ENCODE results near the gene CATSPER4.
"Not testable (repeated sequence)": the region's sequence is repeated elsewhere in the genome, so short reads cannot be mapped to it uniquely, and the experiment has no call there.

The CATSPER4 gene

DNA sequence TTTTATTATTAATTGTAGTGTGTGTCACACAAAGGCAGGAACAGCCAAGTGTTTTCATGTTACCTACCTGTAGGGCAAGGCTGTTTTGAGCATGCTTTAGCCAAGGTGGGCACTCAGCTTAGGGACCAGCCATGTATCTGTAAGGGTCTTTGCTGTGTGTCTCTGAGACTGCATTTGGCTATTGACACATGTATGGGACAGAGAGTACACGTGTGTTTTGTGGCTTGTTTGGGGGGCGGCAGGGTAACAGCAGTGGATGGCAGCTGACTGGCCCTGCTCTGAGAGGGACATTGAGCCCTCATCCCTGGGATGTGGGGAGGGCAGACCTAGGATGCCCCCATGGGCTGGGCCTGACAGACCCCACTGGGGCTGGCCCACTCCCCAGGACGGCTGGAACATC is 6.9 kb downstream of the CATSPER4 start:
- no peak for DNase-seq

- DNase-seq, result no peak
Observed at GRCh38 chr1:26197813-26198212, 7.4 kb downstream of the CATSPER4 start.

DNA sequence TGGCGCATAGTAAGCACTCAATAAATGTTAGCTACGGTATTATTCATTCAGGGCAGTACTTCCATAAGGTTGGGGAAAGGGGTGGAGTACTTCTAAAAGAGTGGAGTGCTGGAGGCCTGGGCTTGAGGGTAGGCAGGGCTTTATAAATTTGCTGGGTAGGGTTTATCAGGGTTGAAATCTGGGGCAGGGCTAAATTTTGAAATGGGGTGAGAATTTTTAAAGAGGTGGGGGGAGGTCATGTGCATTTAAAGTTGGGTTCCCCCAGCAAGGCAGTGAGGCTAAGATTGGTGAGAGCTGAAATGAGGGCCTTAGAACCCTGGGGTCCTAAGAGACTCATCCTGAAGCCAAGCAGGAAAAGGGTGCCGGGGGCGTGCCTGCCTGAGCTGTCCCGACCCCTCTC is 10.0 kb downstream of the CATSPER4 start:
- no peak for DNase-seq

DNA sequence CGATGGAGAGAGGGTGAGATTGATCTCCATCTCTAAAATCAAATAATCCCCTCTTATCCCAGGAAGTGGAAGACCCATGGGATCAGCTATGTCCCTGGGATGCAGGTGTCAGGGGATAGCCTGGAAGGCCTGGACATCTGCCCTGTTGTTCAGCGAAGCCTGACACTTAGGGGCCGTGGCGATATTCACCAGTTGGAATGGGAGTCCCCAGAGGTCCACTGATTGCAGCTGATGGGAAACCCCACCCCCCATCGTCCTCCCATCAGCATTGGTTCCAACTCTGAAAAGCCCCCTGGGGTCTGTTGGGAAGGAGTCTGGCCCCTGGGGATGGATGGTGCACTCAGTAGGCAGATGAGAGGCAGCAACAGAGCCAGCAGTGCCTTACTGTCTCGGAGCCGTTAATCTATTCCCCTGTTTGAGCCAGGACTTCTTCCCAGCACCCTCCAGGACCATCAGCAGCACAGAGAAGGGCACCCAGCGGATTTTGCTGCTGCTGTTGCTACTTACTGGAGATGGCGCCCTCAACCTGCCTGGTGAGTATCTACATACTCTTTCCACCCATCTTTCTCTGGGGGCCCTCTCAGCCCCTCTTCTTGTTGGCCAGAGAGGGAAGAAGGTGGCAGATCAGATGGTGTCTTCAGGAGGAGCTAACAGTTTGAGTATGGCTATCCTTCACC is 13.4 kb downstream of the CATSPER4 start:
- DNase-seq, result no peak

DNA sequence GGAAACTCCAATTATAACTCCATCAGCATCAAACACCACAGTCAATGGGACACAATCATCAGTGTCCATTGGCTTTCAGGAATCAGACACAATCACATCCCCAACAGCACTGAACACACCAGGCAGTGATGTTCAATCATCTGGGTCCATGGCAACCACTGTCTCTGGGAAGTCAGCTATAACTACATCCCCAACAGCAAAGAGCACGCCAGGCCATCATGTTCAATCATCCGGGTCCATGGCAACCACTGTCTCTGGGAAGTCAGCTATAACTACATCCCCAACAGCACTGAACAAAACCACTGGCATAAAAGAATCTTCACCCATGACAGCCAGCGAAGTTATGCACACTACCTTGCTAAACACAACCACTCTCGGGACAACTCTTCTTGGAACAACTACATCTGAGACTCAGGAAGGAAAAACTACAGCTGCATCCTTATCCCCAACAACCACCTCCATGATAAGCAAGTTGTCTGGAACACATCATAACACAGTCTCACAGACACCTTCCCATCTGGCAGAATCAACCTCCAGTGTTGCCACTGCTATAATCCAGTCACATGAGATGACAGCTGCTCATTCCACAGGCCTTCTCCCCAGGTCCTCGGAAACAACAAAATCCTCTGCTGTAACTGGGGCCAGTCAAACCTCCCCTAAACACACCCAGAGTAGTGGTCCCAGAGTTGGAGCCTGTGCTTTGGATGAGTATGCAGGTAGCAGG is 19.9 kb downstream of the CATSPER4 start:
- DNase-seq, result no peak

GRCh38 chr1:26212726-26213125 is 22.3 kb downstream of the CATSPER4 start:
- DNase-seq, result no peak

- no peak for DNase-seq
Observed at GRCh38 chr1:26213335-26213905, 23.0 kb downstream of the CATSPER4 start.

DNA sequence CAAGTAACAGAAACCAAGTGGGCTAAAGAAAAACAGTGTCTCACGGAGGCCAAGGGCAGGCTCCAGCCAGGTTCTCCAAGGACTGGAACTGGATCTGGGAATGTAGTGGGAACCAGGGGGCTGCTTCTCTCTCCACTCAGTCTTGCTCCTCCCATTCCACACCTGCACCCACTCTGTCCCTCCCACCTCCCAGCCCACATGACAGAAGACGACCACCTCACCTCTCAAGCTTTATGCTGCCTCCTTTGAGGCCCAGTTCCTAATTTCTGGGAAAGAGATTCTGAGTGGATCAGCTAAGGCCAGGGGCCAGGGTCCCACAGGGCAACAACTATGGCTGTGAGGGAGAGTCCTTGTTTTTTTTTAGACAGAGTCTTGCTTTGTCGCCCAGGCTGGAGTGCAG is 24.8 kb downstream of the CATSPER4 start:
- no peak for DNase-seq

GRCh38 chr1:26218906-26219494 is 28.6 kb downstream of the CATSPER4 start:
- DNase-seq, result no peak

GRCh38 chr1:26220199-26220912 is 30.0 kb downstream of the CATSPER4 start:
- DNase-seq, result no peak

DNA sequence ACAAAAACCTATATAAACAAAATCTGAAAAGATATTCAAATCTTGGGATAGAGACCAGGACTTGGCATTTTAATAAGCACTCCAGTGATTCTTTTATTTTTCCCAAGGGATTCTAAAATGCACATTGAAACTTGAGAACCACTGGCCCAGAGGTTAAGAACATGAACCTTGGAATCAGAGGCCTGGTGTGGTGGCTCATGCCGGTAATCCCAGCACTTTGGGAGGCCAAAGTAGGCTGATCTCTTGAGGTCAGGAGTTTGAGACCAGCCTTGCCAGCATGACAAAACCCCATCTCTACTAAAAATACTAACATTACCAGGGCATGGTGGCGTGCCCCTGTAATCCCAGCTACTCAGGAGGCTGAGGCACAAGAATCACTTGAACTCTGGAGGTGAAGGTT is 30.7 kb downstream of the CATSPER4 start:
- DNase-seq, result no peak

- DNase-seq, result no peak
Observed at GRCh38 chr1:26224606-26225005, 34.2 kb downstream of the CATSPER4 start.

DNA sequence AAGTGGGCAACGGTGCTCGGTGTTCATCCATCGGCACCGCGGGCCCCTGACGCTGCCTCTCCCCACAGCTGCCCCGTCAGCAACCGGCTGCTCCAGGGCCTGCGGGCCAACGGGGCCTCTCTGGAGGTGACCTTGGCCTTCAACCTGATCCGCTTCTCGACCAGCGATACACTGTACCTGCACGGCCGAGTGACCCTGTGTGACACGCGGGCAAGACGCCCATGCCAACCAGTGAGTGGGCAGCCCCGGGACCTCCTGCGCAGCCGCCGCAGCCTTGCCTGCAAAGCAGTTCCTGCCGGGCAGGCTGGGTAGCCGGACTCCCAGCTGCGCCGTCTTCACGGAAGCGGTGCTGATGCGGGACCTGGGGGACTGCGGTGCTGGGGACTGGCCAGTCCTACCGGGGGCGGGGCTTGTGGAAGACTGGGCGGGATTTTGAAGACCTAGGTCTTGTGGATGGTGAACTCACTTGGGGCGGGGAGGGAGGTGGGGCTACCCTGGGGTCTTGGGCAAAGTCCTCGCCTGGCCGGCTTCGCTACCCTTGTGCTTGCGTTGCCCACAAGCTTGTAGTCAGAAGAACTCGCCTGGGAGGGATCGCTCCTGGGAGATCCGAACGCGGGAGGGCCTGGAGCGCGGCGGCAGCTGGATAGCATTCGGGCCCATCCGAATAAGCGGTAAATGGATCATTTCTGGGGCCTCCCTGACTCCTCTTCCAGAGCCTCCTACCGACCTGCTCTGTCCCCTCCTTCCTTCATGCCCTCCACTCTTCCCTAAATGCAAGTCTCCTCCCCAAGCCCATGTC is 34.8 kb downstream of the CATSPER4 start:
- no peak for DNase-seq

DNA sequence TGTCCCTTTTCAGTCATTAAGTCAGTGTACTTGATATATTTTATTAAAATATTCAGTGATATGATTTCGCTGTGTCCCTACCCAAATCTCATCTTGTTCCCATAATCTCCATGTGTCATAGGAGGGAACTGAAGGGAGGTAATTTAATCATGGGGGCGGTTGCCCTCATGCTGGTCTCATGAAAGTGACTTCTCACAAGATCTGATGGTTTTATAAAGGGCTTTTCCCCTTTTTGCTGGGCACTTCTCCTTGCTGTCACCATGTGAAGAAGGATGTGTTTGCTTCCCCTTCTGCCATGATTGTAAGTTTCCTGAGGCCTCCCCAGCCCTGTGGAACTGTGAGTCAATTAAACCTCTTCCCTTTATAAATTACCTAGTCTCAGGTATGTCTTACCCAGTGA is 40.3 kb downstream of the CATSPER4 start:
- DNase-seq, result not testable (repeated sequence)

GRCh38 chr1:26233903-26234643 is 43.7 kb downstream of the CATSPER4 start, which contains the start of gene CEP85:
TSS of gene CEP85 (plus strand) at chr1:26234200. CDS start at chr1:26239784, 5,584 bp downstream.
- DNase-seq, result peak; percentile 93

- DNase-seq, result no peak
Observed at GRCh38 chr1:26234644-26235370, 44.4 kb downstream of the CATSPER4 start.

GRCh38 chr1:26237230-26237966 is 47.0 kb downstream of the CATSPER4 start:
- no peak for DNase-seq

GRCh38 chr1:26239936-26240335 is 49.5 kb downstream of the CATSPER4 start:
- no peak for DNase-seq

Measured in NCI-H510A (cell line).